Breast epithelium (tissue), 3 donors: ENCODE data around the gene PDLIM7.

ENCODE experiments used
- POLR2A ChIP-seq: fragments of 450-650 bp; IDR thresholded peaks from one replicate; pipeline ENCODE4 v1.6.1; 2016; ENCODE audit warnings: antibody characterized with exemption, mild to moderate bottlenecking, moderate library complexity
- TF ChIP-seq, protein P1 (sequence below), 3 donors: fragments of 450-650 bp; IDR thresholded peaks; one replicate each; pipeline ENCODE4 v1.5.1; 2016 to 2017; ENCODE audit warnings: antibody characterized with exemption in 3 of 3, mild to moderate bottlenecking in 3 of 3, moderate library complexity in 3 of 3

GRCh38 chr5:177490992-177491391 is 6.4 kb downstream of the PDLIM7 start:
- TF ChIP-seq, protein P1, sequence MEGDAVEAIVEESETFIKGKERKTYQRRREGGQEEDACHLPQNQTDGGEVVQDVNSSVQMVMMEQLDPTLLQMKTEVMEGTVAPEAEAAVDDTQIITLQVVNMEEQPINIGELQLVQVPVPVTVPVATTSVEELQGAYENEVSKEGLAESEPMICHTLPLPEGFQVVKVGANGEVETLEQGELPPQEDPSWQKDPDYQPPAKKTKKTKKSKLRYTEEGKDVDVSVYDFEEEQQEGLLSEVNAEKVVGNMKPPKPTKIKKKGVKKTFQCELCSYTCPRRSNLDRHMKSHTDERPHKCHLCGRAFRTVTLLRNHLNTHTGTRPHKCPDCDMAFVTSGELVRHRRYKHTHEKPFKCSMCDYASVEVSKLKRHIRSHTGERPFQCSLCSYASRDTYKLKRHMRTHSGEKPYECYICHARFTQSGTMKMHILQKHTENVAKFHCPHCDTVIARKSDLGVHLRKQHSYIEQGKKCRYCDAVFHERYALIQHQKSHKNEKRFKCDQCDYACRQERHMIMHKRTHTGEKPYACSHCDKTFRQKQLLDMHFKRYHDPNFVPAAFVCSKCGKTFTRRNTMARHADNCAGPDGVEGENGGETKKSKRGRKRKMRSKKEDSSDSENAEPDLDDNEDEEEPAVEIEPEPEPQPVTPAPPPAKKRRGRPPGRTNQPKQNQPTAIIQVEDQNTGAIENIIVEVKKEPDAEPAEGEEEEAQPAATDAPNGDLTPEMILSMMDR (IDR thresholded peaks at IDR 0.05), result no peak
- no peak for TF ChIP-seq POLR2A
